GM19238 (cell line): Measurements from ENCODE around the gene PPP1R12B.
"Not testable (repeated sequence)": the region's sequence is repeated elsewhere in the genome, so short reads cannot be mapped to it uniquely, and the experiment has no call there.

Source experiments
- DNase-seq: peaks from one replicate; pipeline ENCODE4 v3.0.0; 2011; ENCODE audit warnings: low spot score; ENCODE audit not compliant: insufficient read length

Gene PPP1R12B

GRCh38 chr1:202348005-202348508 lies 442 bp upstream of the PPP1R12B start:
- DNase-seq: no peak

GRCh38 chr1:202349206-202349928 lies 868 bp downstream of the PPP1R12B start:
- no peak for DNase-seq

DNA sequence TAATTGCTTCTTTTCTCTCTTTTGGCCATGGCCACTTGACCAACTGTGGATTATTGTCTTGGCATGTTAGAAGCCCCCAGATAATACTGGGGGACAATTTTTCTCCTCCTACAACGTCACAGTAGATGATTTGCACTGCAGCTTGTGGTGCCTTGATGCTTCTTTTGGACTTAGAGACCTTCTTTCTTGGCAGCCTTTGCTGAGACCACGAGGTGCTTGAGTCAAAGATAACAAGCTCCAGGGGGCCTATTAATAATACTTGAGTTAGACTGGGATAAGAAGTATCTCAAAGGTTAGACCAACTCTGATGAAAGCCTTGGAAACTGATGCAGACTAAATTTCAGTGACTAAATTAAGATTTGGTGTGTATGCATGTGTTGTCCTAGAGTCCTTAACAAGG lies 3.2 kb downstream of the PPP1R12B start:
- no peak for DNase-seq

- not testable (repeated sequence) for DNase-seq
These were observed 4.2 kb downstream of the PPP1R12B start for GRCh38 chr1:202352583-202353197.

DNA sequence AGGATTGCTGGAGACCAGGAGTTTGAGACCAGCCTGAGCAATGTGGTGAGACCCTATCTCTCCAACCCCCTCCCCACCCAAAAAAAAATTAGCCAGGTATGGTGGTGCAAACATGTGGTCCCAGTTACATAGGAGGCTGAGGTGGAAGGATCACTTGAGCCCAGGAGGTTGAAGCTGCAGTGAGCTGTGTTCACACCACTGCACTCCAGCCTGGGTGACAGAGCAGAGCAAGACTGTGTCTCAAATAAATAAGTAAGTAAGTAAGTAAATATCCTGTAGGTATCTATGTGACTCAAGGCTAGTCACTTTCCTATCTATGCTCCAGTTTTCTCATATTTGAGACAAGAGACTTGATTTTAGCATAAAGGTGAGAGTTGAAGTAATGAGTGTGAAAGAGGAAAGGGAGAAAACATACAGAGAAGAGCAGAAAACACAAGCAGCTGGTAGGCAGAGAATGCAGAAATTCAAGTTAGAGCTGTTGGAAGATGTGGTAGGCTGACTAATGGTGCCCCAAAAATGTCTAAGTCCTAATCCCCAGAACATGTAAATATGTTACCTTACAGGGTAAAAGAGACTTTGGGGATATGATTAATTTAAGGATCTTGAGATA lies 7.5 kb downstream of the PPP1R12B start:
- no peak for DNase-seq

DNA sequence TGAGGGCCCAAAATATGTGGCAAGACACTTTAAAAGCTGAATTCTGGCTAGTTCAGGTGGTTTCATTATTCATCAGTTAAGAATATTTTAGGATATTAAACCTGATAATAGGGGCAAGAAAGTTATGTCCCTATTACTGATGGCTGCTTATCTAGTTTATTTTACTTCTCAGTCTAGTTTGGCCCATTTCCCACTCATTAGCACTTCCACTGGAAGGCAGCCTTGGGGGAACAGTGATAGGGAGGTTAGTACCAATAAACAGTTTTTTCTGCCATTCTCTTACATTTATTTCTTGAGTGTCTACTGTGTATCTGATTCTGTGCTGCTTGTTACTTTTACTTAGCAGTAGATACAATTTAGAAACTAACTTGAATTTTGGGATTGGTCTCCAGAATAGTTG lies 9.0 kb downstream of the PPP1R12B start:
- DNase-seq: no peak

GRCh38 chr1:202361224-202361623 lies 12.7 kb downstream of the PPP1R12B start:
- DNase-seq: no peak

- DNase-seq: no peak
These were observed 13.2 kb downstream of the PPP1R12B start for GRCh38 chr1:202361701-202362100.

DNA sequence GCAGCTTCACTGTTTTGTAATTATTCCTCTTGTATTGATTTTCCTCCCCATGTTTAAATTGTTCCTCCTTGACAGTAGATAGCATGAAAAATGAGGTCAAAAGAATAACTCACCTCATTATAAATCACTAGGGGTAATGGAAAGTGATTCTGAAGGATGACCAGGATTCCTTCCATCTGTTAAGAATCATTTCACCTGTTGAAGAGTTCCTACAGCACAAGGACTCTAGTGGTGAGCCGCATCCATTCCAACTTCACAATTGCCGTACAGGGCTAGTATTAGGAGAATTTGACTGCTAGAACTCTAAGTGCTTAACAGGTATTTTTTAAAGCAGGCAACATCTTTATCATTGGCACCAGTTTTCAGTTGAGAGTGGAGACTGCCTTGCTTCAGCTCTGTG lies 13.7 kb downstream of the PPP1R12B start:
- DNase-seq: no peak

DNA sequence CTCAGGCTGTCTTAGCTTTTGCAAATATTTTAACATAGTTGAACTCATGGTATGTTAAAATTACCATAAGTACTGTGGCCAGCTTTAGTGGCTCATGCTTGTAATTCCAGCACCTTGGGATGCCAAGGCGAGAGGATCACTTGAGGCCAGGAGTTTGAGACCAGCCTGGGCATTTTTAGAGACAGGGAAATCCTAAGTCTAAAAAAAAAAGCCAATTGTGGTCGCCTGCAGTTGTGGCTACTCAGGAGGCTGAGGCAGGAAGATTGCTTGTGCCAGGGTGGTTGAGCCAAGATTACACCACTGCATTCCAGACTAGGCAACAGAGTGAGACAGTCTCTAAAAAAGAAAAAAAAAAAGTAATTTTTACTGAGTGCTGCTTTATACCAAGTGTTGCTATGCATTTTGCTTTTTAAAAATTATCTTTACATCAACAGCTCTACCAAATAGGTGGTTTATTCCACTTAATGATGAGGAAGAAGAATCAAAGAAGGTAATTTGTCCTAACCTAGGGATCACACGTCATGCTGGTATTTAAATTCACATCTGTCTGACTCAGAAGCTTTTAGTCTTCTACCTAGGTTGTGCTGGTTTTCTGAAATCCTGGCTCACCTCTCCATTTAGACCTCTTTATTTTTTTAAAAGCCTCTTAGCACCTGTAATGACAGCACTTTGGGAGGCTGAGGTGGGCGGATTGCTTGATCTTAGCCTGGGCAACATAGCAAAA lies 16.8 kb downstream of the PPP1R12B start:
- DNase-seq: no peak

DNA sequence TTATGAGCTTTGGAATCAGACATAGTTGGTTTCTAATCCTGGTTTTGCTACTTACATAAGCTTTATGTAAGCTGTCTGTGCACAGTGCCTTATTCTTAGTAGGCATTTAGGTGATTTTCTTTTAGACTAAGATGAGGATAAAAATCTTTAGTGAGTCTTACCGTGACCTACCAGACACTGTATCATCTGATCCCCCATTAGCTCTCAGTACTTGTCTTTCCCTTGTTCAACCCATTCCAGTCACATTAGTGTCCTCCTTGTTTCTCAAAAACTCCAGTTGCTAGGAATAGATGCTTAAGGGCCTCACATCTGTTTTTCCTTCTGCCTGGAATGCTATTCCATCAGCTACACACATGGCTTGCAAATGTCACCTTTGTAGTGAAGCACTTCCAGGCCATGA lies 18.8 kb downstream of the PPP1R12B start:
- DNase-seq: no peak

DNA sequence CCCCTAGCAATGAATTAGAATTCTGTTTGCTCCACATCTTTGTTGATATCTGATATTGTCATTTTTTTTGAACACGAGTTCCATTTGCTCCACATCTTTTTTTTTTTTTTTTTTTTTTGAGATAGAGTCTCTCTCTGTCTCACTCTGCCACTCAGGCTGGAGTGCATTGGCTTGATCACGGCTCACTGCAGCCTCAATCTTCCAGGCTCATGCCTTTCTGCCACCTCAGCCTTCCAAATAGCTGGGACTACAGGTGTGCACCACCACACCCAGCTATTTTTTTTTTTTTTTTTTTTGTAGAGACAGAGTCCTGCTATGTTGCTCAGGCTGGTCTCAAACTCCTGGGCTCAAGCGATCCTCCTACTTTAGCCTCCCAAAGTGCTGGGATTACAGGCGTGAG lies 22.4 kb downstream of the PPP1R12B start:
- not testable (repeated sequence) for DNase-seq

DNA sequence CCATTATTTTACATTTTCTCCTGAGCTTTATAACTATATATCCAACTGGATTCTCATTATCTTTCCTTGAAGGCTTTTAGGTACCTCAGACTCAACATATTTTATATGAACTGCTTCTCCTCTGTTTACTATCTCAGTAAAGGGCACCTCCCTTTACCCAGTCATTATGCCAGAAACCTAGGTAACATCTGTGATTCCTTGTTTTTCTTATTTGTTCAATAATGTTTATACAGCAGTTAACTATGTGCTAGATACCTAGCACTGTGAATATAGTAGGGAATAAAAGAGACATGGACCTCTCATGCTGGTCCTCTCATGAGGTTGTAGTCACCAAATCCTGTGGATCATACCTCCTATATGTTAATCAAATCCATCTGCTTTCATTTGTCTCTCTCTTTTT lies 25.6 kb downstream of the PPP1R12B start:
- no peak for DNase-seq

DNA sequence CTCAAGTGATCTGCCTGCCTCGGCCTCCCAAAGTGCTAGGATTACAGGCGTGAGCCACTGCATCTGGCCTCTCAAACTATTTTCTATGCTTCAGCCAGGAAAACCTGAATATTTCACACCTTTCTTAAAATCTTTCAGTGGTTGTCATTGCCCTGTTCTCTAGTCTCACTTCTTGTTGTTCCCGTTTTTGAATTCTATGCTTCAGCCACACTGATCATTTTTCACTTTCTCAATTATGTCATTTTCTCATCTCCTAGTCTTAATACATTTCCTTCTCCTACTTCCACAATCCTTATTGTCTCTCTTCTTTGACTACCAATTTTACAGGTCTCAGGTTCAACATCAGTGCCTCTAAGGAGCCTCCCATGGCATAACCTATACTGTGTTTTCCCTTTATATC lies 26.7 kb downstream of the PPP1R12B start:
- not testable (repeated sequence) for DNase-seq

- no peak for DNase-seq
These were observed 27.7 kb downstream of the PPP1R12B start for GRCh38 chr1:202376247-202376646.

DNA sequence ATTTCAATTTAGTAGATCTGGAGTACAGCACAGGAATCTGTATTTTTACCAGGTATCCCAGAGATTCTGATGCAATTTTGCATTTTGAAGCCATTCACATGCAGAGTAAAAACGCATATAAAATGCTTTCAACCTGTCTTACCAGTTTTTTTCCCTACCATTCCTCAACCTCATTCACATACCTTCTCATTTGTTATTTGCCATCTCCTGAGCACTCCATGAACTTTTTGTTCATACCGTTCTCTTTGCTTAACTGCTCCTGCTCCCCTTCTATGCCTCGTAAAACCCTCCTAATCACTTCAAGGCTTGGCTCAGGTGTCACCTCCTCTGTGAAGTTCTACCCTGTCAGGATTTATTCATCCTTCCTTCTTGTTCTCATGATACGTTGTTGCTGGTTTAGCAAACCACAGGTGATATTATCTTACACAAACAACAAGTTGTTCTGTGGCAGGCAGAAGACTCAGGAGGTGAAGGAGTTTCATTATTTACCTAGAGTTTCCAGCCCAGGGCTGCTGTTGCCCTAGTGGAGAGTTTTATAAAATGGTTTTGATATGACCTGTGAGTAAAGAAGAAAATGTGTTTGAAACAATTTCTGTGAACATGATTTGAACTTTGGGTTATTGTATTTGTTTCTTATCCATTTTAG lies 31.5 kb downstream of the PPP1R12B start:
- not testable (repeated sequence) for DNase-seq

DNA sequence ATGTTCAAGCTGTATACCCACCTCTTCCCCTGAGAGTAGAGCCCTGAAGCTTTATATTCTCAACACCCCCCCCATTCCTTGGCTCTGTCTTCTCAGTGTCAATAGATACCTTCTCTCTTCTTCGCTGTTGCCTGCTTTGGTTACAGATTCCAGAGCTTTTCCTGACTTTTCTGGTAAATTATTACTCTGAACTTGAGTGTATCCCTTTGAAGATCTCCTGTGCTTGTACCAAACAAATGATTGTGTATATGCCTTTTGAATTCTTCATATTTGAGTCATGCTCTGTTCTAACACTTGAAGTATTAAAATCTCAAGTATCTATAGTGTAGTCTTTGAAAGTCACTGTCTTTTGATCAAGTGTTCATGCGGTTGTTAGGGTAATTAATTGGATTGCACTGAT lies 32.0 kb downstream of the PPP1R12B start:
- not testable (repeated sequence) for DNase-seq

- DNase-seq: not testable (repeated sequence)
These were observed 33.4 kb downstream of the PPP1R12B start for GRCh38 chr1:202381867-202382266.

GRCh38 chr1:202395831-202396230 lies 47.3 kb downstream of the PPP1R12B start:
- DNase-seq: not testable (repeated sequence)

- no peak for DNase-seq
These were observed 48.8 kb downstream of the PPP1R12B start for GRCh38 chr1:202397256-202397655.

- DNase-seq: not testable (repeated sequence)
These were observed 49.9 kb downstream of the PPP1R12B start for GRCh38 chr1:202398439-202398838.
